ENCODE data around the gene TSLP.

DNA sequence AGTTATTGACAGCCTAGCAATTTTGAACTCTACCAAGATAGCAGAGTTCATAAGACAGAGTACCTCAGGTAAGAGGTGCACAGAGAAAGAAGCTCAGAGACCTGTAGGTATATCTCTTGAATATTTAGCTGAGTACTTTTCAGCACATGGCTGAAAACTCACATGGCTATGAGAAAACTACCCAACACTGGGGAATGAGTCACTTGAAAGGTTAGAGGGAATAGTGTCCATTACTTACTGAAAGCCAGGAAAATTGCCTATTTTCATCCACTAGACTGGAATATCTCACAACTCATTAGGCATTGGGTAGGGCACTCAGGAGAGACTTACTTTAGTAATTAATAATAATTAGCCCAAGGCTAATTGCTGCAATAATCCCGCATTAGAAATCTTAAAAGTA, 8.3 kb downstream of the TSLP start:
- TF ChIP-seq, protein P1, sequence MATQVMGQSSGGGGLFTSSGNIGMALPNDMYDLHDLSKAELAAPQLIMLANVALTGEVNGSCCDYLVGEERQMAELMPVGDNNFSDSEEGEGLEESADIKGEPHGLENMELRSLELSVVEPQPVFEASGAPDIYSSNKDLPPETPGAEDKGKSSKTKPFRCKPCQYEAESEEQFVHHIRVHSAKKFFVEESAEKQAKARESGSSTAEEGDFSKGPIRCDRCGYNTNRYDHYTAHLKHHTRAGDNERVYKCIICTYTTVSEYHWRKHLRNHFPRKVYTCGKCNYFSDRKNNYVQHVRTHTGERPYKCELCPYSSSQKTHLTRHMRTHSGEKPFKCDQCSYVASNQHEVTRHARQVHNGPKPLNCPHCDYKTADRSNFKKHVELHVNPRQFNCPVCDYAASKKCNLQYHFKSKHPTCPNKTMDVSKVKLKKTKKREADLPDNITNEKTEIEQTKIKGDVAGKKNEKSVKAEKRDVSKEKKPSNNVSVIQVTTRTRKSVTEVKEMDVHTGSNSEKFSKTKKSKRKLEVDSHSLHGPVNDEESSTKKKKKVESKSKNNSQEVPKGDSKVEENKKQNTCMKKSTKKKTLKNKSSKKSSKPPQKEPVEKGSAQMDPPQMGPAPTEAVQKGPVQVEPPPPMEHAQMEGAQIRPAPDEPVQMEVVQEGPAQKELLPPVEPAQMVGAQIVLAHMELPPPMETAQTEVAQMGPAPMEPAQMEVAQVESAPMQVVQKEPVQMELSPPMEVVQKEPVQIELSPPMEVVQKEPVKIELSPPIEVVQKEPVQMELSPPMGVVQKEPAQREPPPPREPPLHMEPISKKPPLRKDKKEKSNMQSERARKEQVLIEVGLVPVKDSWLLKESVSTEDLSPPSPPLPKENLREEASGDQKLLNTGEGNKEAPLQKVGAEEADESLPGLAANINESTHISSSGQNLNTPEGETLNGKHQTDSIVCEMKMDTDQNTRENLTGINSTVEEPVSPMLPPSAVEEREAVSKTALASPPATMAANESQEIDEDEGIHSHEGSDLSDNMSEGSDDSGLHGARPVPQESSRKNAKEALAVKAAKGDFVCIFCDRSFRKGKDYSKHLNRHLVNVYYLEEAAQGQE (IDR thresholded peaks at IDR 0.05), result no peak
- TF ChIP-seq, protein P2, sequence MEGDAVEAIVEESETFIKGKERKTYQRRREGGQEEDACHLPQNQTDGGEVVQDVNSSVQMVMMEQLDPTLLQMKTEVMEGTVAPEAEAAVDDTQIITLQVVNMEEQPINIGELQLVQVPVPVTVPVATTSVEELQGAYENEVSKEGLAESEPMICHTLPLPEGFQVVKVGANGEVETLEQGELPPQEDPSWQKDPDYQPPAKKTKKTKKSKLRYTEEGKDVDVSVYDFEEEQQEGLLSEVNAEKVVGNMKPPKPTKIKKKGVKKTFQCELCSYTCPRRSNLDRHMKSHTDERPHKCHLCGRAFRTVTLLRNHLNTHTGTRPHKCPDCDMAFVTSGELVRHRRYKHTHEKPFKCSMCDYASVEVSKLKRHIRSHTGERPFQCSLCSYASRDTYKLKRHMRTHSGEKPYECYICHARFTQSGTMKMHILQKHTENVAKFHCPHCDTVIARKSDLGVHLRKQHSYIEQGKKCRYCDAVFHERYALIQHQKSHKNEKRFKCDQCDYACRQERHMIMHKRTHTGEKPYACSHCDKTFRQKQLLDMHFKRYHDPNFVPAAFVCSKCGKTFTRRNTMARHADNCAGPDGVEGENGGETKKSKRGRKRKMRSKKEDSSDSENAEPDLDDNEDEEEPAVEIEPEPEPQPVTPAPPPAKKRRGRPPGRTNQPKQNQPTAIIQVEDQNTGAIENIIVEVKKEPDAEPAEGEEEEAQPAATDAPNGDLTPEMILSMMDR (IDR thresholded peaks at IDR 0.05; ENCODE audit: low read depth, low read length, missing input control), result no peak
- TF ChIP-seq YY1 (IDR thresholded peaks at IDR 0.05), result no peak
- TF ChIP-seq RAD21 (IDR thresholded peaks at IDR 0.05), result no peak
- TF ChIP-seq SP1 (IDR thresholded peaks at IDR 0.05), result no peak
- TF ChIP-seq, protein P3, sequence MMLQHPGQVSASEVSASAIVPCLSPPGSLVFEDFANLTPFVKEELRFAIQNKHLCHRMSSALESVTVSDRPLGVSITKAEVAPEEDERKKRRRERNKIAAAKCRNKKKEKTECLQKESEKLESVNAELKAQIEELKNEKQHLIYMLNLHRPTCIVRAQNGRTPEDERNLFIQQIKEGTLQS (IDR thresholded peaks at IDR 0.05), result no peak
- TF ChIP-seq, protein P4, sequence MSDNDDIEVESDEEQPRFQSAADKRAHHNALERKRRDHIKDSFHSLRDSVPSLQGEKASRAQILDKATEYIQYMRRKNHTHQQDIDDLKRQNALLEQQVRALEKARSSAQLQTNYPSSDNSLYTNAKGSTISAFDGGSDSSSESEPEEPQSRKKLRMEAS (IDR thresholded peaks at IDR 0.05), result no peak
- TF ChIP-seq FOXA1 (IDR thresholded peaks at IDR 0.05), result no peak
- no peak for TF ChIP-seq JUND (IDR thresholded peaks at IDR 0.05)
- TF ChIP-seq TAF1 (conservative IDR thresholded peaks at IDR 0.05), result no peak
- TF ChIP-seq GABPA (IDR thresholded peaks at IDR 0.05 in 1 of 2, conservative IDR thresholded peaks at IDR 0.05 in 1 of 2), result no peak
